A673 (cell line): ENCODE measurements around the gene LRRC32. TPM values are rescaled to one million over a fixed set of nuclear protein-coding genes. Genes with fewer than 3 reads are reported as not detected.

Experiments used
- BruUV-seq: library from RNA; stranded (reverse); fragments of 400-500 nt; replicated peaks from 2 replicates; lab custom pipeline; 2021; lab: Mats Ljungman, UMichigan
- CTCF ChIA-PET: fragments of 300-600 bp; sonication (Branson Sonifier 250); formaldehyde crosslinking; loops from one replicate; lab custom pipeline; 2022; ENCODE audit warnings: antibody characterized with exemption; lab: Charles Lee
- POLR2A ChIA-PET: fragments of 300-600 bp; sonication (Branson Sonifier 250); formaldehyde crosslinking; loops from one replicate; lab custom pipeline; 2022; ENCODE audit warnings: antibody characterized with exemption; ENCODE audit not compliant: low non-redundant PET; lab: Charles Lee
- DNase-seq: peaks from one replicate; pipeline ENCODE4 v3.0.0-alpha.2; 2015; ENCODE audit warnings: low spot score
- H3K27ac ChIP-seq: fragments of 200-600 bp; sonication (generic); 2 replicates; pipeline ENCODE4 v1.5.1; 2016; ENCODE audit warnings: mixed run types, low read depth, mild to moderate bottlenecking, mixed read lengths, antibody characterized with exemption, low read length; ENCODE audit not compliant: poor library complexity, severe bottlenecking
- H3K27me3 ChIP-seq: fragments of 200-600 bp; sonication (generic); replicated peaks from 2 replicates; pipeline ENCODE4 v1.6.1; 2017; ENCODE audit warnings: mixed run types, low read depth, mild to moderate bottlenecking, mixed read lengths, antibody characterized with exemption, low read length; ENCODE audit not compliant: insufficient read depth, poor library complexity
- H3K36me3 ChIP-seq: fragments of 200-600 bp; sonication (generic); 2 replicates; pipeline ENCODE4 v1.6.1; 2016; ENCODE audit warnings: mixed run types, mild to moderate bottlenecking, mixed read lengths, antibody characterized with exemption, low read length; ENCODE audit not compliant: insufficient read depth, poor library complexity, severe bottlenecking
- H3K4me1 ChIP-seq: fragments of 200-600 bp; sonication (generic); 2 replicates; pipeline ENCODE4 v1.6.1; 2017; ENCODE audit warnings: mixed run types, mild to moderate bottlenecking, mixed read lengths, antibody characterized with exemption, low read length; ENCODE audit not compliant: insufficient read depth, poor library complexity, severe bottlenecking
- H3K4me3 ChIP-seq: fragments of 200-600 bp; sonication (generic); 2 replicates; pipeline ENCODE4 v1.5.1; 2016; ENCODE audit warnings: low read depth, mixed run types, mild to moderate bottlenecking, mixed read lengths, low read length; ENCODE audit not compliant: poor library complexity, severe bottlenecking
- H3K9me3 ChIP-seq: fragments of 200-600 bp; sonication (generic); 2 replicates; pipeline ENCODE4 v1.6.1; 2016; ENCODE audit warnings: mixed run types, low read depth, mild to moderate bottlenecking, mixed read lengths, antibody characterized with exemption, low read length; ENCODE audit not compliant: poor library complexity, severe bottlenecking
- CTCF ChIP-seq: fragments of 300-800, 200-600 bp; sonication (generic); conservative IDR thresholded peaks from 2 replicates; pipeline ENCODE4 v1.5.1; 2017; ENCODE audit warnings: low read depth, mild to moderate bottlenecking, antibody characterized with exemption, low read length, moderate library complexity, mixed read lengths
- EZH2 ChIP-seq: fragments of 200-600 bp; sonication (generic); IDR thresholded peaks from 2 replicates; pipeline ENCODE4 v1.6.1; 2017; ENCODE audit warnings: borderline replicate concordance, low read depth, mild to moderate bottlenecking, mixed read lengths, antibody characterized with exemption, low read length; ENCODE audit not compliant: poor library complexity, severe bottlenecking
- intact Hi-C: fragments of 100-400 bp; cut with micrococcal nuclease; formaldehyde crosslinking; loops from one replicate; pipeline ENCODE4 v1.10.0; 2022; ENCODE audit not compliant: unreplicated experiment
- total RNA-seq: library from RNA; stranded (reverse); gene quantifications from 2 replicates; pipeline ENCODE4 v1.2.3, GENCODE V29; 2021

LRRC32 gene
- total RNA-seq, 1 experiment from 2014 or later = not detected

GRCh38 chr11:76674517-76675400 is 4.2 kb upstream of the LRRC32 start:
- ChIA-PET CTCF (no interaction called here), POLR2A (no interaction called here)
- Histone ChIP-seq H3K36me3 (no peaks in the 10 kb centered on the region), H3K4me1 (no peaks in the 10 kb centered on the region), H3K4me3 (no peak overlapping the region), H3K9me3 (no peaks in the 10 kb centered on the region), H3K27ac (no peak overlapping the region), H3K27me3 (peaks cover 8% of the 10 kb centered on the region)
- TF ChIP-seq EZH2 = no peak
- TF ChIP-seq CTCF = no peak
- intact Hi-C loops = no loop called here
- BruUV-seq = no TSS peak
- DNase-seq = no peak

- POLR2A ChIA-PET = no interaction called here
- no TSS peak for BruUV-seq
- no peak overlapping the region for H3K27ac ChIP-seq
- H3K9me3 ChIP-seq = no peaks in the 10 kb centered on the region
- CTCF ChIA-PET = interaction anchor here (0.6 kb wide), 1 partner anchor 69 kb away, joined by 3 read pairs; no protein-coding TSS in a partner anchor
- peaks cover 8% of the 10 kb centered on the region for H3K27me3 ChIP-seq
- intact Hi-C loops = no loop called here
- no peak for DNase-seq
- no peak for TF ChIP-seq EZH2
- no peak for TF ChIP-seq CTCF
- no peak overlapping the region for H3K4me3 ChIP-seq
- H3K36me3 ChIP-seq = no peaks in the 10 kb centered on the region
- no peaks in the 10 kb centered on the region for H3K4me1 ChIP-seq
Measured at GRCh38 chr11:76673176-76674142, 2.9 kb upstream of the LRRC32 start.

DNA sequence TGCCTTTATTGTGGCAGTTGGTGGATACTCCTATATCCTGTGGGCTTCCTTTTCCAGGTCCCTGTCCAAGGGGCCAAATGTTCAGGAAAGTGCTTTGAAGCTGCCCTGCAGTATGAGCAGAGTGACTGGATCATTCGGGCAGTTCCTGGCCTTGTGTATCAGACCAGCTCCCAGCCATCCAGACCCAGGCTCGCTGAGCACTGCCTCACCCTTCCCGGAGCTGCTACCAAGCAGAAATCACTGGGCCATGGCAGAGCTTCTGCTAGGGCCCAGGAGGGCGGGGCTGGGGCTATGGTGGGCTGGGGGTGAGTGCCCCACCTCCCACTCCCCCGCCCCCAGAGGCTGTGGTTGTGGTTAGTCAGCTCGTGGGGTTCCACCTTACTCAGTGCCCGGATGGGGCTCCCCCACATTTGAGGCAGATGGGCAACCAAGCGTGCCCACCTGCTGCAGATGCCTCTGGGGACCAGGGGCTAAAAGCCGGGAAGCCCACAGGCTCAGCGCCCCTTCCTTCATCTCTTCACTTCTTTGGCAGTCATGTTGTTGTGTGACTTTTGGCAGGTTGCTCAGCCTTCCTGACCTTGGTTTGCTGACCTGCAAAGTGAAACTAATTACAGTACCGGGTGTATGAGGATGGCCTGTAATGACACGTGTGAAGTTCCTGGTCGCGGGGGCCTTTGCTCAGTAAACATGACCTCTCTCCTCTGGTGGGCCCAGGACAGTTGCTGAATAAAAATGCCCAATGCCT is 2.1 kb upstream of the LRRC32 start:
- H3K27me3 ChIP-seq = peaks cover 8% of the 10 kb centered on the region
- POLR2A ChIA-PET = no interaction called here
- no peaks in the 10 kb centered on the region for H3K4me1 ChIP-seq
- DNase-seq = no peak
- no peak overlapping the region for H3K27ac ChIP-seq
- TF ChIP-seq EZH2 (no peak), CTCF (no peak)
- H3K9me3 ChIP-seq = no peaks in the 10 kb centered on the region
- no peaks in the 10 kb centered on the region for H3K36me3 ChIP-seq
- intact Hi-C loops = no loop called here
- no TSS peak for BruUV-seq
- CTCF ChIA-PET = no interaction called here
- H3K4me3 ChIP-seq = no peak overlapping the region
